Measurements from ENCODE around the gene SNED1. TPM values are rescaled to one million over a fixed set of nuclear protein-coding genes. Genes with fewer than 3 reads are reported as not detected.
"Not testable (repeated sequence)": the region's sequence is repeated elsewhere in the genome, so short reads cannot be mapped to it uniquely, and the experiment has no call there.

The SNED1 gene
- total and polyA plus RNA-seq, 2 experiments from 2014 or later: 1.5 to 2.8 TPM

DNA sequence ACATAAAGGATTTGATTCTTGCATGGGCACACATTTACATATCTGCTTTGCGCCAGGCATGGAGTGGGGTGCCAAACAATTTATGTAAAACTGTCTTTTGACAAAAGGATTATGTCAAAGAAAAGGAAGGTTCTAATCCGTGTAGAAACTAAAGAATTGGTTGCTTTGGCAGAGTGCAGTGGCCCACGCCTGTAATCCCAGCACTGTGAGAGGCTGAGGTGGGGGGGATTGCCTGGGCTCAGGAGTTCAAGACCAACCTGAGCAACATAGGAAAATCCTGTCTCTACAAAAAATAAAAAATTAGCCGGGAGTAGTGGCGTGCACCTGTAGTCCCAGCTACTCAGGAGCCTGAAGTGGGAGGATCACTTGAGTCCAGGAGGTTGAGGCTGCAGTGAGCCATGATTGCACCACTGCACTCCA lies 104.8 kb downstream of the SNED1 start:
- Histone ChIP-seq H3K4me2 (peak overlapping the region; percentile 79), H3K36me3 (ENCODE audit: insufficient read depth) (peaks cover under 1% of the 10 kb centered on the region; the same call in 1 of the 2 replicates), H2AFZ (peak overlapping the region; percentile 99; the same call in 1 of the 2 replicates), H3K79me2 (replicated peaks; ENCODE audit: insufficient read depth) (peaks cover 37% of the 10 kb centered on the region), H3K27ac (ENCODE audit: low read depth) (no peak overlapping the region), H4K20me1 (replicated peaks; ENCODE audit: insufficient read depth) (peaks cover 16% of the 10 kb centered on the region), H3F3A (replicated peaks; ENCODE audit: low read depth) (peaks cover 7% of the 10 kb centered on the region; the same call in 1 of the 2 replicates), H3K4me3 (peak overlapping the region; percentile 94), H3K4me1 (ENCODE audit: insufficient read depth) (peaks cover 4% of the 10 kb centered on the region; the same call in 1 of the 2 replicates), H3K27me3 (ENCODE audit: insufficient read depth) (no peaks in the 10 kb centered on the region), H3K9me2 (ENCODE audit: insufficient read depth) (no peaks in the 10 kb centered on the region)
- no peaks in the 10 kb centered on the region for H3K9me3 Mint-ChIP-seq
- no peak for DNase-seq (ENCODE audit: low spot score)
- peak overlapping the region; percentile 95 for H3K4me3 Mint-ChIP-seq
- peak; percentile 7; the same call in 1 of the 3 replicates for ATAC-seq
- H3K4me1 Mint-ChIP-seq: peaks cover 6% of the 10 kb centered on the region; the same call in 1 of the 3 replicates
- peaks cover 4% of the 10 kb centered on the region for H3K27me3 Mint-ChIP-seq (ENCODE audit: insufficient read depth, low read depth, poor library complexity)
- 0 out of 2 replicates have a peak overlapping the region, but pooled peaks have one; percentile 97 for H3K27ac Mint-ChIP-seq
- H3K36me3 Mint-ChIP-seq (ENCODE audit: low read depth): peaks cover 19% of the 10 kb centered on the region
- TF ChIP-seq REST (IDR thresholded peaks at IDR 0.05; ENCODE audit: unreplicated experiment): no peak
- TF ChIP-seq, protein P1, sequence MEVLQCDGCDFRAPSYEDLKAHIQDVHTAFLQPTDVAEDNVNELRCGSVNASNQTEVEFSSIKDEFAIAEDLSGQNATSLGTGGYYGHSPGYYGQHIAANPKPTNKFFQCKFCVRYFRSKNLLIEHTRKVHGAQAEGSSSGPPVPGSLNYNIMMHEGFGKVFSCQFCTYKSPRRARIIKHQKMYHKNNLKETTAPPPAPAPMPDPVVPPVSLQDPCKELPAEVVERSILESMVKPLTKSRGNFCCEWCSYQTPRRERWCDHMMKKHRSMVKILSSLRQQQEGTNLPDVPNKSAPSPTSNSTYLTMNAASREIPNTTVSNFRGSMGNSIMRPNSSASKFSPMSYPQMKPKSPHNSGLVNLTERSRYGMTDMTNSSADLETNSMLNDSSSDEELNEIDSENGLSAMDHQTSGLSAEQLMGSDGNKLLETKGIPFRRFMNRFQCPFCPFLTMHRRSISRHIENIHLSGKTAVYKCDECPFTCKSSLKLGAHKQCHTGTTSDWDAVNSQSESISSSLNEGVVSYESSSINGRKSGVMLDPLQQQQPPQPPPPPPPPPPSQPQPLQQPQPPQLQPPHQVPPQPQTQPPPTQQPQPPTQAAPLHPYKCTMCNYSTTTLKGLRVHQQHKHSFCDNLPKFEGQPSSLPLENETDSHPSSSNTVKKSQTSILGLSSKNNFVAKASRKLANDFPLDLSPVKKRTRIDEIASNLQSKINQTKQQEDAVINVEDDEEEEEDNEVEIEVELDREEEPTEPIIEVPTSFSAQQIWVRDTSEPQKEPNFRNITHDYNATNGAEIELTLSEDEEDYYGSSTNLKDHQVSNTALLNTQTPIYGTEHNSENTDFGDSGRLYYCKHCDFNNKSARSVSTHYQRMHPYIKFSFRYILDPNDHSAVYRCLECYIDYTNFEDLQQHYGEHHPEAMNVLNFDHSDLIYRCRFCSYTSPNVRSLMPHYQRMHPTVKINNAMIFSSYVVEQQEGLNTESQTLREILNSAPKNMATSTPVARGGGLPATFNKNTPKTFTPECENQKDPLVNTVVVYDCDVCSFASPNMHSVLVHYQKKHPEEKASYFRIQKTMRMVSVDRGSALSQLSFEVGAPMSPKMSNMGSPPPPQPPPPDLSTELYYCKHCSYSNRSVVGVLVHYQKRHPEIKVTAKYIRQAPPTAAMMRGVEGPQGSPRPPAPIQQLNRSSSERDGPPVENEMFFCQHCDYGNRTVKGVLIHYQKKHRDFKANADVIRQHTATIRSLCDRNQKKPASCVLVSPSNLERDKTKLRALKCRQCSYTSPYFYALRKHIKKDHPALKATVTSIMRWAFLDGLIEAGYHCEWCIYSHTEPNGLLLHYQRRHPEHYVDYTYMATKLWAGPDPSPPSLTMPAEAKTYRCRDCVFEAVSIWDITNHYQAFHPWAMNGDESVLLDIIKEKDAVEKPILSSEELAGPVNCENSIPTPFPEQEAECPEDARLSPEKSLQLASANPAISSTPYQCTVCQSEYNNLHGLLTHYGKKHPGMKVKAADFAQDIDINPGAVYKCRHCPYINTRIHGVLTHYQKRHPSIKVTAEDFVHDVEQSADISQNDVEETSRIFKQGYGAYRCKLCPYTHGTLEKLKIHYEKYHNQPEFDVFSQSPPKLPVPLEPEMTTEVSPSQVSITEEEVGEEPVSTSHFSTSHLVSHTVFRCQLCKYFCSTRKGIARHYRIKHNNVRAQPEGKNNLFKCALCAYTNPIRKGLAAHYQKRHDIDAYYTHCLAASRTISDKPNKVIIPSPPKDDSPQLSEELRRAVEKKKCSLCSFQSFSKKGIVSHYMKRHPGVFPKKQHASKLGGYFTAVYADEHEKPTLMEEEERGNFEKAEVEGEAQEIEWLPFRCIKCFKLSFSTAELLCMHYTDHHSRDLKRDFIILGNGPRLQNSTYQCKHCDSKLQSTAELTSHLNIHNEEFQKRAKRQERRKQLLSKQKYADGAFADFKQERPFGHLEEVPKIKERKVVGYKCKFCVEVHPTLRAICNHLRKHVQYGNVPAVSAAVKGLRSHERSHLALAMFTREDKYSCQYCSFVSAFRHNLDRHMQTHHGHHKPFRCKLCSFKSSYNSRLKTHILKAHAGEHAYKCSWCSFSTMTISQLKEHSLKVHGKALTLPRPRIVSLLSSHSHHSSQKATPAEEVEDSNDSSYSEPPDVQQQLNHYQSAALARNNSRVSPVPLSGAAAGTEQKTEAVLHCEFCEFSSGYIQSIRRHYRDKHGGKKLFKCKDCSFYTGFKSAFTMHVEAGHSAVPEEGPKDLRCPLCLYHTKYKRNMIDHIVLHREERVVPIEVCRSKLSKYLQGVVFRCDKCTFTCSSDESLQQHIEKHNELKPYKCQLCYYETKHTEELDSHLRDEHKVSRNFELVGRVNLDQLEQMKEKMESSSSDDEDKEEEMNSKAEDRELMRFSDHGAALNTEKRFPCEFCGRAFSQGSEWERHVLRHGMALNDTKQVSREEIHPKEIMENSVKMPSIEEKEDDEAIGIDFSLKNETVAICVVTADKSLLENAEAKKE (CRISPR knock-in tag; IDR thresholded peaks at IDR 0.05): no peak
- TF ChIP-seq JUNB (IDR thresholded peaks at IDR 0.05; ENCODE audit: unreplicated experiment): no peak
- TF ChIP-seq EZH2 (IDR thresholded peaks at IDR 0.05; ENCODE audit: low read depth, unreplicated experiment): no peak
- TF ChIP-seq ZNF114 (CRISPR knock-in tag; IDR thresholded peaks at IDR 0.05): no peak
- TF ChIP-seq POLR2AphosphoS5 (IDR thresholded peaks at IDR 0.05; ENCODE audit: low read depth): no peak
- TF ChIP-seq ZNF331 (CRISPR knock-in tag; IDR thresholded peaks at IDR 0.05; ENCODE audit: low read depth): no peak
- no peak for TF ChIP-seq EZH2phosphoT487 (IDR thresholded peaks at IDR 0.05; ENCODE audit: unreplicated experiment)
- TF ChIP-seq, protein P2, sequence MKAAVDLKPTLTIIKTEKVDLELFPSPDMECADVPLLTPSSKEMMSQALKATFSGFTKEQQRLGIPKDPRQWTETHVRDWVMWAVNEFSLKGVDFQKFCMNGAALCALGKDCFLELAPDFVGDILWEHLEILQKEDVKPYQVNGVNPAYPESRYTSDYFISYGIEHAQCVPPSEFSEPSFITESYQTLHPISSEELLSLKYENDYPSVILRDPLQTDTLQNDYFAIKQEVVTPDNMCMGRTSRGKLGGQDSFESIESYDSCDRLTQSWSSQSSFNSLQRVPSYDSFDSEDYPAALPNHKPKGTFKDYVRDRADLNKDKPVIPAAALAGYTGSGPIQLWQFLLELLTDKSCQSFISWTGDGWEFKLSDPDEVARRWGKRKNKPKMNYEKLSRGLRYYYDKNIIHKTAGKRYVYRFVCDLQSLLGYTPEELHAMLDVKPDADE (IDR thresholded peaks at IDR 0.05): no peak

GRCh38 chr2:241104611-241105010 lies 106.2 kb downstream of the SNED1 start:
- not testable (repeated sequence) for H3K36me3 Mint-ChIP-seq (ENCODE audit: low read depth); H3K4me3 ChIP-seq; H3K27me3 ChIP-seq (ENCODE audit: insufficient read depth); H2AFZ ChIP-seq; H3K36me3 ChIP-seq (ENCODE audit: insufficient read depth); H3K4me2 ChIP-seq; H3K27ac ChIP-seq (ENCODE audit: low read depth); ATAC-seq; DNase-seq (ENCODE audit: low spot score); H3K9me2 ChIP-seq (ENCODE audit: insufficient read depth); H3K4me3 Mint-ChIP-seq; H3K27ac Mint-ChIP-seq; H3K4me1 ChIP-seq (ENCODE audit: insufficient read depth); H3K27me3 Mint-ChIP-seq (ENCODE audit: insufficient read depth, low read depth, poor library complexity); H3F3A ChIP-seq (replicated peaks; ENCODE audit: low read depth); H3K9me3 Mint-ChIP-seq; H3K4me1 Mint-ChIP-seq
- H4K20me1 ChIP-seq (replicated peaks; ENCODE audit: insufficient read depth): peaks cover 10% of the 10 kb centered on the region; the same call in 1 of the 2 replicates
- H3K79me2 ChIP-seq (replicated peaks; ENCODE audit: insufficient read depth): peaks cover 23% of the 10 kb centered on the region

Data from GM23338 (cell line).